Measurements from ENCODE around the gene ACADL. TPM values are rescaled to one million over a fixed set of nuclear protein-coding genes. Genes with fewer than 3 reads are reported as not detected.

The ACADL gene
- total and polyA plus RNA-seq, 2 of the 13 experiments (the other 11 are each of a cell fraction or from before 2014, with no cell fraction given) = not detected

- TF ChIP-seq ZNF318 (CRISPR knock-in tag; IDR thresholded peaks at IDR 0.05) (no peak), ZNF546 (CRISPR knock-in tag; conservative IDR thresholded peaks at IDR 0.05) (no peak), GMEB2 (CRISPR knock-in tag; IDR thresholded peaks at IDR 0.05; ENCODE audit: low read depth) (no peak), ZKSCAN1 (IDR thresholded peaks at IDR 0.05; ENCODE audit: low read length) (no peak), HOXD1 (CRISPR knock-in tag; IDR thresholded peaks at IDR 0.05) (peak; percentile 56; the same call in 1 of the 2 replicates), ZNF788 (CRISPR knock-in tag; IDR thresholded peaks at IDR 0.05; ENCODE audit: borderline replicate concordance) (no peak; the same call in 1 of the 2 replicates), ZFP41 (CRISPR knock-in tag; IDR thresholded peaks at IDR 0.05; ENCODE audit: borderline replicate concordance) (no peak), NCOA2 (CRISPR knock-in tag; IDR thresholded peaks at IDR 0.05) (no peak; the same call in 1 of the 2 replicates), AKNA (CRISPR knock-in tag; IDR thresholded peaks at IDR 0.05; ENCODE audit: borderline replicate concordance) (no peak), ZNF101 (CRISPR knock-in tag; IDR thresholded peaks at IDR 0.05; ENCODE audit: borderline replicate concordance, low read depth) (no peak; the same call in 1 of the 2 replicates), PREB (CRISPR knock-in tag; IDR thresholded peaks at IDR 0.05) (0 out of 2 replicates have a peak, but pooled peaks have one; percentile 74)
Observed at GRCh38 chr2:210171309-210172218, 53.7 kb downstream of the ACADL start, which contains the start of gene KANSL1L (continued).

Measured in HepG2 (cell line).